CD4-positive, alpha-beta memory T cell (primary cell): ENCODE measurements around the gene TEAD1. TPM values are rescaled to one million over a fixed set of nuclear protein-coding genes. Genes with fewer than 3 reads are reported as not detected.

Experiments used
- CTCF ChIA-PET: fragments of 350-600 bp; sonication (Branson Sonifier 250); formaldehyde crosslinking; loops from one replicate; lab custom pipeline; 2021; ENCODE audit warnings: inconsistent platforms; ENCODE audit not compliant: partially characterized antibody; lab: Charles Lee
- POLR2A ChIA-PET: fragments of 350-600 bp; sonication (Branson Sonifier 250); formaldehyde crosslinking; loops from one replicate; lab custom pipeline; 2021; ENCODE audit not compliant: partially characterized antibody; lab: Charles Lee
- DNase-seq, 5 donors: peaks; one replicate each; pipeline versions ENCODE4 v3.0.0 to v3.0.0-alpha.2; 2020 to 2022; ENCODE audit warnings: mixed read lengths in 1 of 5
- H3K27ac ChIP-seq: one replicate; pipeline ENCODE4 v1.7.0; 2013; ENCODE audit warnings: low read depth, low read length
- H3K27me3 ChIP-seq: 2 replicates; pipeline ENCODE4 v1.7.0; 2013; ENCODE audit warnings: mild to moderate bottlenecking, low read length, moderate library complexity; ENCODE audit not compliant: insufficient read depth
- H3K36me3 ChIP-seq: 2 replicates; pipeline ENCODE4 v1.7.0; 2013; ENCODE audit warnings: mild to moderate bottlenecking, low read length, moderate library complexity; ENCODE audit not compliant: insufficient read depth
- H3K4me1 ChIP-seq: 2 replicates; pipeline ENCODE4 v1.7.0; 2013; ENCODE audit warnings: mild to moderate bottlenecking, low read length, moderate library complexity; ENCODE audit not compliant: insufficient read depth
- H3K4me3 ChIP-seq, 2 donors: one replicate each; pipeline ENCODE4 v1.7.0; 2013; ENCODE audit warnings: low read length in 2 of 2, mild to moderate bottlenecking in 1 of 2
- H3K9me3 ChIP-seq, 2 donors: one replicate each; pipeline ENCODE4 v1.7.0; 2013; ENCODE audit warnings: low read length in 2 of 2, control low read depth in 1 of 2; ENCODE audit not compliant: control insufficient read depth in 1 of 2
- H3K27ac Mint-ChIP-seq, 7 donors: one replicate each; pipeline ENCODE4 v1.8.0; 2020 to 2021; ENCODE audit warnings: mixed read lengths in 7 of 7, mild to moderate bottlenecking in 6 of 7, inconsistent platforms in 3 of 7, moderate library complexity in 3 of 7
- H3K27me3 Mint-ChIP-seq, 2 donors: one replicate each; pipeline ENCODE4 v1.8.0; 2020 to 2021; ENCODE audit warnings: mixed read lengths in 2 of 2
- H3K36me3 Mint-ChIP-seq, 2 donors: one replicate each; pipeline ENCODE4 v1.8.0; 2020 to 2021; ENCODE audit warnings: mixed read lengths in 2 of 2, inconsistent platforms in 1 of 2, mild to moderate bottlenecking in 1 of 2
- H3K4me1 Mint-ChIP-seq, 4 donors: one replicate each; pipeline ENCODE4 v1.8.0; 2020 to 2021; ENCODE audit warnings: mixed read lengths in 4 of 4, mild to moderate bottlenecking in 1 of 4
- H3K4me3 Mint-ChIP-seq, 8 donors: one replicate each; pipeline ENCODE4 v1.8.0; 2020 to 2021; ENCODE audit warnings: mixed read lengths in 8 of 8, mild to moderate bottlenecking in 7 of 8, moderate library complexity in 6 of 8, inconsistent platforms in 3 of 8
- H3K9me3 Mint-ChIP-seq, 8 donors: one replicate each; pipeline ENCODE4 v1.8.0; 2020 to 2021; ENCODE audit warnings: mixed read lengths in 8 of 8, mild to moderate bottlenecking in 5 of 8, inconsistent platforms in 3 of 8, moderate library complexity in 1 of 8
- intact Hi-C: fragments of 100-400 bp; cut with micrococcal nuclease; formaldehyde crosslinking; loops from one replicate; pipeline ENCODE4 v1.15.1; 2023
- polyA plus RNA-seq, 2 donors: library from polyadenylated mRNA; unstranded; fragments of 300-500 nt; fragmentation: Illumina TruSeq; gene quantifications; one replicate each; pipeline ENCODE4 v1.2.3, GENCODE V29; 2021
- total RNA-seq, 2 experiments: library from RNA; stranded (reverse); gene quantifications; one replicate each; pipeline ENCODE4 v1.2.3, GENCODE V29; 2021

The TEAD1 gene
- total and polyA plus RNA-seq, 4 experiments from 2014 or later = 0.15 to 1.1 (median 0.52) TPM; not detected in 1

DNA sequence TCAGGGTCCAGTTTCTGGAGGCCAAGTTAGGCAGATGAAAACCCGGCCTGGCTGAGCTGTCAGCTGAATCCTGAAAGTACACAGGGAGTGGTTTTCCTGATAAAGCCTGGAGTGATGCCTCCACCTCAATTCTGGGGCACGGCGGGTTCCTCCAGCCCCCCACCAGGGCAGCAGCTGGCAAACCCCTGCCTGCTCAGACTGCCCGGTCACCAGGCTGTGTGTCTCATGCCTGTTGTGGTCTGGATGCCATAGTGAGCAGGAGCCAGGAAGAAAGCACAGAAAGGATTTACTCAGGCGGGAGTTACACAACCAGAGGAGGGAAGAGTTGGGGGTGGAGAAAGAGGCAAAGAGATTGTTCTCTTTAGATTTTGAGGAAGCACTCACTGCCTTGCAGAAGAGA, 215.0 kb downstream of the TEAD1 start:
- Mint-ChIP-seq H3K27me3 (peaks cover 3 to 13% of the 10 kb centered on the region in 2 donors), H3K36me3 (no peaks in the 10 kb centered on the region), H3K4me3 (no peak overlapping the region), H3K9me3 (peaks cover 0 to 1% (median 0%) of the 10 kb centered on the region in 8 donors), H3K27ac (no peak overlapping the region), H3K4me1 (peaks cover 0 to 5% (median 1%) of the 10 kb centered on the region in 4 donors)
- POLR2A ChIA-PET = interaction anchor here (1.0 kb wide), 1 partner anchor 558 kb away, joined by 9 read pairs; no protein-coding TSS in a partner anchor
- no peaks in the 10 kb centered on the region for H3K4me1 ChIP-seq
- no peak for DNase-seq
- H3K4me3 ChIP-seq = no peak overlapping the region
- intact Hi-C loops = no loop called here
- H3K27ac ChIP-seq = no peak overlapping the region
- H3K27me3 ChIP-seq = no peaks in the 10 kb centered on the region
- CTCF ChIA-PET = interaction anchor here (0.8 to 9.4 kb wide), 28 partner anchors 9 to 841 kb away, joined by 3 to 239 read pairs (median 6); no protein-coding TSS in a partner anchor
- no peaks in the 10 kb centered on the region for H3K9me3 ChIP-seq
- H3K36me3 ChIP-seq = no peaks in the 10 kb centered on the region

DNA sequence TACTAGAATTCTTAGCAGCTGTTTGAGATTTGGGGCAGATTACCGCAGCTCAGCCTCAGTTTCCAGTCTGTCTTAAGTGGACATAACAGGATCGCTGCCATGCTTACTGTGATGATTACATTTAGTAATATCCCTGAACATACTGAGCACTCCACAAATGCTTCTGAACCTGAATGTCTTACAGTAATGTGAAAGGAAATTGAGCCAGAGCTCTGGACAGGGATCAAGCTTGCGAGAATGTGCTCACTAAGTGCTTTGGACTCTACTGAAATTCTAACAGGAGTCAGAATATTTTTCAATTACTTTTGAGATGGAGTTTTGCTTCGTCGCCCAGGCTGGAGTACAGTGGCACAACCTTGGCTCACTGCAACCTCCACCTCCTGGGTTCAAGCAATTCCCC, 216.3 kb downstream of the TEAD1 start:
- DNase-seq = no peak
- Histone ChIP-seq H3K27me3 (no peaks in the 10 kb centered on the region), H3K4me1 (no peaks in the 10 kb centered on the region), H3K36me3 (no peaks in the 10 kb centered on the region), H3K27ac (no peak overlapping the region), H3K4me3 (no peak overlapping the region), H3K9me3 (no peaks in the 10 kb centered on the region)
- POLR2A ChIA-PET = no interaction called here
- CTCF ChIA-PET = interaction anchor here (1.0 to 9.4 kb wide), 8 partner anchors 9 to 606 kb away, joined by 5 to 239 read pairs (median 15); no protein-coding TSS in a partner anchor
- H3K4me1 Mint-ChIP-seq = peaks cover 0 to 5% (median 1%) of the 10 kb centered on the region in 4 donors
- no peak overlapping the region for H3K4me3 Mint-ChIP-seq
- intact Hi-C loops = loop anchor here (10.0 kb wide), 1 partner anchor 846 kb away; no protein-coding TSS in a partner anchor
- peaks cover 3 to 13% of the 10 kb centered on the region in 2 donors for H3K27me3 Mint-ChIP-seq
- no peak overlapping the region for H3K27ac Mint-ChIP-seq
- no peaks in the 10 kb centered on the region for H3K36me3 Mint-ChIP-seq
- peaks cover 0 to 1% (median 0%) of the 10 kb centered on the region in 8 donors for H3K9me3 Mint-ChIP-seq

GRCh38 chr11:12893787-12894672, 219.8 kb downstream of the TEAD1 start:
- H3K27me3 Mint-ChIP-seq = peaks cover 3 to 14% of the 10 kb centered on the region in 2 donors
- Histone ChIP-seq H3K27me3 (no peaks in the 10 kb centered on the region), H3K4me3 (no peak overlapping the region), H3K4me1 (no peaks in the 10 kb centered on the region), H3K36me3 (no peaks in the 10 kb centered on the region), H3K9me3 (no peaks in the 10 kb centered on the region), H3K27ac (no peak overlapping the region)
- intact Hi-C loops = loop anchor here (1.0 to 10.0 kb wide), 2 partner anchors 563 to 849 kb away; no protein-coding TSS in a partner anchor
- H3K36me3 Mint-ChIP-seq = no peaks in the 10 kb centered on the region
- peak; percentile 29 to 46 (median 34) for DNase-seq
- CTCF ChIA-PET = interaction anchor here (1.1 to 9.4 kb wide), 4 partner anchors 10 to 604 kb away, joined by 4 to 239 read pairs (median 52); no protein-coding TSS in a partner anchor
- no peak overlapping the region for H3K4me3 Mint-ChIP-seq
- POLR2A ChIA-PET = no interaction called here
- no peaks in the 10 kb centered on the region for H3K4me1 Mint-ChIP-seq
- peaks cover 0 to 1% (median 0%) of the 10 kb centered on the region in 8 donors for H3K9me3 Mint-ChIP-seq
- H3K27ac Mint-ChIP-seq = no peak overlapping the region

DNA sequence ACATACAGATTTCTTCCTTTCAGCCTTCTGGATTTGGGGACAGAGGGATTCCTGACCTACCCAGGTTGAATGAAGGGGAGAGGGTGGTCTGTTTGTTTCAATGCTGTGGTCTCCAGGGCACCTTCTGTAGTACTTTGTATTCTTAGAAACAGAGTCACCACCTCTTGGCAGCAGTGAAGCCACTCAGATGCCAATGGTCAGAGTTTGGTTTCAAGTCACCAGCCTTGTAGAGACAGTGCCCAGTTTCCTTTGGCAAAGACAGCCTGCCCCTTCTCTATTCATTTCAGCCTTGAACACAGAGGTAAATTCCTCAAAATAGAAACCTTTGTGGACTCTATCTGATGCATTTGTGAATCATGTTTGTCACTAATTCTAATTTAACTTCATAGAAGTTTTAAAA, 223.2 kb downstream of the TEAD1 start:
- H3K36me3 ChIP-seq = no peaks in the 10 kb centered on the region
- no peaks in the 10 kb centered on the region for H3K9me3 ChIP-seq
- intact Hi-C loops = loop anchor here (10.0 kb wide), 1 partner anchor 853 kb away; no protein-coding TSS in a partner anchor
- no peak for DNase-seq
- Mint-ChIP-seq H3K27ac (no peak overlapping the region), H3K4me1 (peaks cover 0 to 3% (median 0%) of the 10 kb centered on the region in 4 donors), H3K36me3 (no peaks in the 10 kb centered on the region), H3K4me3 (no peak overlapping the region), H3K27me3 (peaks cover 3 to 11% of the 10 kb centered on the region in 2 donors), H3K9me3 (no peaks in the 10 kb centered on the region)
- ChIA-PET POLR2A (no interaction called here), CTCF (interaction anchor here (1.1 to 3.4 kb wide), 4 partner anchors 8 to 566 kb away, joined by 3 to 37 read pairs (median 6); no protein-coding TSS in a partner anchor)
- H3K27me3 ChIP-seq = no peaks in the 10 kb centered on the region
- no peaks in the 10 kb centered on the region for H3K4me1 ChIP-seq
- no peak overlapping the region for H3K4me3 ChIP-seq
- no peak overlapping the region for H3K27ac ChIP-seq

DNA sequence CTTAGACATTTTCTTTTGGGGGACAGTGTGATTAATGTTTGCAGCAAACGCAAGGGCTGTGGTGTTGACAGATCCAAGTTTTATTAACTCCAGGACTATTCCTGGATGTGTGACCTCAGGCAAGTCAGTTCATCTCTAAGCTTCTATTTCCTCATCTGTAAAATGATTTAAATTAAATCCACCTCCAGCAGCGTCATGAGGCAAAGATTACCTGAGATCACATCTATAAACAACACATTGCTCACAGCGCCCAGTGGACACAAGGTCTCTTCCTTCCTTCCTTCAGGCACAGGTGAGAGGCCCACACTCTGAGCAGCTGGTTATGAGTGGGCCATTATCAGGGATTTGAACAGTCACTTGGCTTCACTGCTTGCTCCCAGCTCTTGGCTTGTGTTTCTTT, 223.6 kb downstream of the TEAD1 start:
- no peak overlapping the region for H3K27ac ChIP-seq
- Mint-ChIP-seq H3K4me1 (peaks cover 0 to 3% (median 0%) of the 10 kb centered on the region in 4 donors), H3K27me3 (peaks cover 3 to 12% of the 10 kb centered on the region in 2 donors), H3K36me3 (no peaks in the 10 kb centered on the region), H3K9me3 (no peaks in the 10 kb centered on the region), H3K27ac (no peak overlapping the region), H3K4me3 (no peak overlapping the region)
- no peaks in the 10 kb centered on the region for H3K9me3 ChIP-seq
- H3K27me3 ChIP-seq = no peaks in the 10 kb centered on the region
- ChIA-PET CTCF (interaction anchor here (1.1 to 3.4 kb wide), 5 partner anchors 9 to 609 kb away, joined by 3 to 37 read pairs (median 7); no protein-coding TSS in a partner anchor), POLR2A (interaction anchor here (0.6 kb wide), 1 partner anchor 42 kb away, joined by 3 read pairs; no protein-coding TSS in a partner anchor)
- no peaks in the 10 kb centered on the region for H3K4me1 ChIP-seq
- intact Hi-C loops = loop anchor here (10.0 kb wide), 1 partner anchor 853 kb away; no protein-coding TSS in a partner anchor
- no peak overlapping the region for H3K4me3 ChIP-seq
- DNase-seq = no peak
- H3K36me3 ChIP-seq = no peaks in the 10 kb centered on the region

DNA sequence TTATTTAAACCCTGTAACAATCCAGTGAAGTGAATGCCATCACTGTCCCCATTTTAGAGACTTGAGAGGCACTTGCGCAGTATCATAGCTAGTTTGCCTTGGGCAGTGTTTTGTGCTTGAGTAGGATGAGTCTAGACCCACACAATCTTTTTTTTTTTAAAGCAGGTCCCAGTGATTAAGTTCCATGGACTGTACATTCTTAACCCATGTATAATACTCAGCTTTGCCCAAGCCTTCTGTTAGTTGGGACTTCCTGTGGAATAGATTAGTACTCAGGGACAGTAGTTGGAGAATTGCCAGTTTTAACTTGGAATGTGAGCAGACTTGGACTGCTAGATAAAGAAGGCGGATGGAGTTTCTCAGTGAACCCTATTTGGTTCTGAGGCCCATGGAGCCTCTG, 226.3 kb downstream of the TEAD1 start:
- Histone ChIP-seq H3K36me3 (no peaks in the 10 kb centered on the region), H3K27me3 (no peaks in the 10 kb centered on the region), H3K9me3 (no peaks in the 10 kb centered on the region), H3K4me1 (no peaks in the 10 kb centered on the region), H3K27ac (no peak overlapping the region), H3K4me3 (no peak overlapping the region)
- H3K27ac Mint-ChIP-seq = no peak overlapping the region
- POLR2A ChIA-PET = no interaction called here
- CTCF ChIA-PET = interaction anchor here (1.3 to 3.4 kb wide), 3 partner anchors 11 to 618 kb away, joined by 3 to 37 read pairs (median 7); no protein-coding TSS in a partner anchor
- no peaks in the 10 kb centered on the region for H3K36me3 Mint-ChIP-seq
- intact Hi-C loops = no loop called here
- H3K4me1 Mint-ChIP-seq = peaks cover 0 to 3% (median 0%) of the 10 kb centered on the region in 4 donors
- H3K27me3 Mint-ChIP-seq = peaks cover 5 to 10% of the 10 kb centered on the region in 2 donors
- no peak for DNase-seq
- no peak overlapping the region for H3K4me3 Mint-ChIP-seq
- no peaks in the 10 kb centered on the region for H3K9me3 Mint-ChIP-seq

- Histone ChIP-seq H3K27me3 (no peaks in the 10 kb centered on the region), H3K4me1 (no peaks in the 10 kb centered on the region), H3K9me3 (no peaks in the 10 kb centered on the region), H3K27ac (no peak overlapping the region), H3K36me3 (no peaks in the 10 kb centered on the region), H3K4me3 (no peak overlapping the region)
- no peak overlapping the region for H3K4me3 Mint-ChIP-seq
- H3K9me3 Mint-ChIP-seq = no peaks in the 10 kb centered on the region
- intact Hi-C loops = no loop called here
- ChIA-PET POLR2A (no interaction called here), CTCF (interaction anchor here (0.6 to 1.0 kb wide), 2 partner anchors 570 to 612 kb away, joined by 3 to 4 read pairs; no protein-coding TSS in a partner anchor)
- H3K27me3 Mint-ChIP-seq = peaks cover 4 to 12% of the 10 kb centered on the region in 2 donors
- no peaks in the 10 kb centered on the region for H3K36me3 Mint-ChIP-seq
- H3K4me1 Mint-ChIP-seq = peaks cover 0 to 3% (median 0%) of the 10 kb centered on the region in 4 donors
- H3K27ac Mint-ChIP-seq = no peak overlapping the region
- DNase-seq = no peak
Measured at GRCh38 chr11:12901272-12901671, 227.1 kb downstream of the TEAD1 start.
